ENCODE results near the gene MBD3L5.
"Not testable (repeated sequence)": the region's sequence is repeated elsewhere in the genome, so short reads cannot be mapped to it uniquely, and the experiment has no call there.

The MBD3L5 gene

GRCh38 chr19:7052896-7053295, 22.5 kb downstream of the MBD3L5 start:
- DNase-seq (ENCODE audit: low read depth): not testable (repeated sequence)

DNA sequence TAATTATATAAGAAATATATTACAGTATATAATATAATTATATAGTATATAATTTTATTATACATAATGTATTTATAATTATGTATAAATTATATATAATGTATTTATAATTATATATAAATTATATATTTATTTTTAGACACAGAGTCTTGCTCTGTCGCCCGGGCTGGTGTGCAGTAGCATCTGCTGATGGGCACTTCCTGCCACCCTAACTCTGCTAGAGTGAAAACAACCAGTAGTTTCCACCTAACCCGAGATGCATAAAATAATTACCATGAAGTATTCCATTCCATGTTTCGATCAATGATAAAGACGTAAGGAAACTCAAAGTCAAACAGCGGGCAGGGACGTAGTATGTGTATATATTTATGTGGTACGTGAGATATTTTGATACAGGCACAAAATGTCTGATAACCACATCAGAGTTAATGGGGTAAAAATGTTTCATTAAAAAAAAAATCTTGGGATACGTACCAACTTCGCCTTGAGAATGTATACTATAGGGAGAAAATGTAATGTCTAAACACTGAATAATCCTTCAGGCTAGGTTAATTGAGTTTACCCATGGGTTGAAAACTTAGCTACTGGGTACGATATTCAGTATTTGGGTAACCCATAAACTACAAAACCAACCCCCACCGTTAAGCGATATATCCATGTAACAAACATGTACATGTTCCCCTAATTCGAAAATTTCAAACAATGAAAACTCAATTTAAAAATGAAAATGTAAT, 24.4 kb downstream of the MBD3L5 start:
- not testable (repeated sequence) for DNase-seq (ENCODE audit: low read depth)

- not testable (repeated sequence) for DNase-seq (ENCODE audit: low read depth)
These were observed 25.3 kb downstream of the MBD3L5 start for GRCh38 chr19:7055679-7056078.

DNA sequence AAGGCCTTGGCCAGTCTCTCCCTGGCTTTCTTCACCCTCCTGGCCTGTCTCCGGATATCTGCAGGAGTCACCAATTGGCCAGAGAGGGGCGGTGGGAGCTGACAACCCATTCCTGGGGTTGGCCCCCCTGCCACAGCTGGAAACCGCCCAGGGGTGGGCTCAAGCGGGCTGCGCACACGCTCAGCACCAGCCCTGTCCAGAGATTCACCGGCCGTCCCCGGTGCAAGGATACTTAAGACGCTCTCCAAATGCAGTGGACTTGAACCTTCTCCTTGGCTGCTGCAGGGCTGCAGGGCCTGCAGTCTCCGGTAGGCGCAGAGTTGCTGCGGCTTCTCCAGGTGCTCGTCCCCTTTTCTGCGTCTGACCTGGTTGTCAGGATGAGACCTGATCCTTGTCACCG, 26.0 kb downstream of the MBD3L5 start:
- DNase-seq (ENCODE audit: low read depth): not testable (repeated sequence)

DNA sequence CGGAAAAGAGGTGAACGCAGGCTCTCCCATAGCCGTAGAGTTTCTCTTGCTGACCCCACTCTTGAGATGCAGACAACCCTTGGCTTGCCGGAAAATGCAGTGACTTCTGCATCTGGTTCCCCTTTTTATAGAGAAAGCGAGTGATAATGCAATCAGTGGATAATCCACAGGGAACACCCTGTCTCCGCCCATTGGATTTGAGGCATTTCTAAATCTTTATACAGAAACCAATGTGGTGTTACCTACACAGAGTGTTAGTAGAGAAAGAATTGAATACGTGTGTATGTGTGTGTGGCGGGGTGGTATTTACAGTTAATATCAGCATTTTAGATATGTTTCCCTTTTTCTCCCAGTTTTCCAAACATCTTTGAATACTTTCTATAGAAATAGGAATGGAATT, 28.2 kb downstream of the MBD3L5 start, which contains the start of gene MBD3L3:
Gene MBD3L3 (minus strand): TSS at position 101 of the 400 bp plus-strand sequence. CDS start 71 bp downstream, at position 30.
- not testable (repeated sequence) for DNase-seq (ENCODE audit: low read depth)

- not testable (repeated sequence) for DNase-seq (ENCODE audit: low read depth)
These were observed 29.6 kb downstream of the MBD3L5 start for GRCh38 chr19:7059977-7060376.

DNA sequence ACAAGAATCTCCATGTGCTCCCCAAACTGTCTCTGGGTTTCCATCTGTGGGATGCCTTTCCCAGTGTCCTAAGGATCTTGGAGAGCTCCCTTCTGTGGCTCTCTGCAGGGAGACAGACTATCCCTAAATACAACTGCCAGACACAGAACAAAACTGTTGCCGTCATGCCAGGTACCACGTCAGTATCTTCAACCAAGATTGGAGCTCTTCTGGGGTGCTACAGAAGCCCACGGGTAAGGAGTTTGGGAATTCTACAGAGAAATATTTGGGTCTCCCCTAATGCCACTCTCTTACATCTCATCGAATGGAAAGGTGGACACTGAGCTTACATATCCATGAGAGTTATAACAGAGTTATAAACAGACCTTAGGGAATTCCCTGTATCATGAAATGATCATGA, 33.0 kb downstream of the MBD3L5 start:
- no peak for DNase-seq (ENCODE audit: low read depth)

DNA sequence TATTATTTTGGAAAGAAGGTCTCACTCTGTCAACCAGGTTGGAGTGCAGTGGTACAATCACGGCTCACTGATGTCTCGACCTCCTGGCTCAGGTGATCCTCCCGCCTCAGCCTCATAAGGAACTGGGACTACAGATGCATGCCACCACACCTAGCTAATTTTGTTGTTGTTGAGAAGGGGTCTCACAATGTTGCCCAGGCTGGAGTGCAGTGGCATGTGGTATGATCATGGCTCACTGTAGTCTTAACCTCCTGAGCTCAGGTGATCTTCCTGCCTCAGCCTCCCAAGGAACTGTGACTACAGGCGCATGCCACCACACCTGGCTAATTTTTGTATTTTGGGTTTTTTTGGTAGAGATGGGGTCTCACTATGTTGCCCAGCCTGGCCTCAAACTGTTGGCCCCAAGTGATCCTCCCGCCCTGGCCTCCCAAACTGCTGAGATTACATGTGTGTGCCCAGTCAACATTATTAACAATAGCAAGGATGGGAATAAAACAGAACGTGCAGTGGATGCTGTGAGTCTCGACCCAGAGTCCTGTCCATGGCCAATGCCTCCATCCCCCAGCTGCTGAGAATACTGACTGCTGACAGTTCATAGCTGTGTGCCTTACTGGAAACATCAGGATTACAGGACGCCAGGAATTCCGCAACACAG, 33.5 kb downstream of the MBD3L5 start:
- no peak for DNase-seq (ENCODE audit: low read depth)

- DNase-seq (ENCODE audit: low read depth): peak; percentile 13
These were observed 36.7 kb downstream of the MBD3L5 start for GRCh38 chr19:7067122-7067521.

DNA sequence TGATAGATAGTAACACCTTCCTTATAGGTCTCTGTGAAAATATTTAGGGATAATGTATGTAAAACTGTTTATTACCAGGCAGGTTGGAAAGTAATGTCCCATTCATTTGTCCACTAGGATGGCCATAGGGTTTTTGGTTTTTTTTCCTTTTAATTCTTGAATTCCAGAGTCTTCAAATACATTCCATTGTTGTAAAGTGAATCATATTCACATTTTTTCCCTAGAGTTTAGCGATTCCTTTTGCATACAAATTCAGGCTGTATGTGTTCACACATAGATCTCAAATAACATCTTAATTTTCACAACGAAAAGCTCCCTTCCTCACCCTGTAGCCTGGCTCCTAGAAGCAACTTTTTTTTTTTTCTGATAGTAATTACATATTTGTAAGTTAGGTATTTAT, 37.3 kb downstream of the MBD3L5 start:
- peak; percentile 65 for DNase-seq (ENCODE audit: low read depth)

GRCh38 chr19:7068599-7068998, 38.2 kb downstream of the MBD3L5 start:
- no peak for DNase-seq (ENCODE audit: low read depth)

DNA sequence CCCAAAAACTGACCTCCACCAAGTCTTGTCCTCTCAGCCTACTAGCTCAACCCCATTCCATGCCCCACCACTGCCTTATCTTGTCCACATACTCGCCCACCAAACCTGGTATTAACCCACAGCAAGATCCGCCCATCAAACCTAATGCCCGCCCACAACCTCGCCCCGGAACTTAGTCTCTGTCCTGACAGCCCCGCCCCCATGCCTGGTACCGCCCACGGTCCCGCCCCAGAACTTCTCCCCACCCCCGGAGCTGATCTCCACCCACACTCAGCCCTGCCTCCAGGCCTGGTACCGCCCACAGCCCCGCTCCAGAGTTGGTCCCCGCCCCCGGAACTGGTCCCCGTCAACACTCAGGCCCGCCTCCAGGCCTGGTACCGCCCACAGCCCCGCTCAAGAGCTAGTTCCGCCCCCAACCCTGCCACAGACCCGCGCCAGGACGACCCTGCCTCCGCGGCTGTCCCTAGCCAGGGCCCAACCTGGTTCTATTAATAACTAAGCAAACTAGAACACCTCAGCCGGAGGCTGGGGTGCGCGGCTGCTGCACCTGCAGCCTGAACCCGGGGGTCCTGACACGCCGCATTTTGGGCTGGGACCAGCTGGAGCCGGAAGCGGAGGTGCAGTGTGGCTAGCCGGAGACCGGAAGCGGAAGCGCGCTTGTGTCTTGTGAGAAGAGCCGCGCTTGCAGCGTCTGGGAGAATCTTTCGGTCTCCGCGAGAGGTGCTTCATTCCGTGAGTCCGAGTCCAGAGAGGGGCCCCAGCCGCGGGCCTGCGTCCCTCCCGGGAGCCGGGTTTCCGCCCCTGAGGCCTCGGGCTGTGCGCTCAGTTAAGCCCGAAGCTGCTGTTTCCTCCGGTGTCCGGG, 38.9 kb downstream of the MBD3L5 start, which contains the start of gene ZNF557:
Gene ZNF557 (plus strand): TSS at position 662 of the 862 bp plus-strand sequence. CDS start 5,372 bp downstream, outside the sequence.
- peak; percentile 98 for DNase-seq (ENCODE audit: low read depth)

GRCh38 chr19:7069904-7070226, 39.5 kb downstream of the MBD3L5 start:
- no peak for DNase-seq (ENCODE audit: low read depth)

GRCh38 chr19:7072541-7072940, 42.2 kb downstream of the MBD3L5 start:
- no peak for DNase-seq (ENCODE audit: low read depth)

- no peak for DNase-seq (ENCODE audit: low read depth)
These were observed 44.4 kb downstream of the MBD3L5 start for GRCh38 chr19:7074705-7075282.

DNA sequence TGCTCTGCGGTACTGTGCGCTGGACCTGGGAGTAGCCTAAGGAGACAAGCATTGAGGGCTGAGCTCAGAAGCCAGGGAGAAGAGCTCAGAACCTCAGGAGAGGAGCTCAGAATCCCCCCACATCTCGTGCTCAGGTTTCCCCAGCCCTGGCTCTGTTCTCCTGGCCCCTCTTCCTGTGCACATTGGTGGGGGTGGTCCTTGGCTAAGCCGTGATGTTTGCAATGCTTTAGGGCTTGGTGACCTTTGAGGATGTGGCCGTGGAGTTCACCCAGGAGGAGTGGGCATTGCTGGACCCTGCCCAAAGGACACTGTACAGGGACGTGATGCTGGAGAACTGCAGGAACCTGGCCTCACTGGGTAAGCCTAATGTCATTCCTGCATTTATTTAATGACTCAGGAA, 45.8 kb downstream of the MBD3L5 start:
- DNase-seq (ENCODE audit: low read depth): no peak

- DNase-seq (ENCODE audit: low read depth): no peak
These were observed 47.6 kb downstream of the MBD3L5 start for GRCh38 chr19:7078008-7078407.
